EL (cell line): ENCODE data around the gene AQP2.
A peak's percentile ranks its signal among the peaks of the same experiment; 100 is the strongest.

Experiments used
- DNase-seq: peaks from one replicate; pipeline ENCODE4 v3.0.0-alpha.2; 2016

AQP2 gene

DNA sequence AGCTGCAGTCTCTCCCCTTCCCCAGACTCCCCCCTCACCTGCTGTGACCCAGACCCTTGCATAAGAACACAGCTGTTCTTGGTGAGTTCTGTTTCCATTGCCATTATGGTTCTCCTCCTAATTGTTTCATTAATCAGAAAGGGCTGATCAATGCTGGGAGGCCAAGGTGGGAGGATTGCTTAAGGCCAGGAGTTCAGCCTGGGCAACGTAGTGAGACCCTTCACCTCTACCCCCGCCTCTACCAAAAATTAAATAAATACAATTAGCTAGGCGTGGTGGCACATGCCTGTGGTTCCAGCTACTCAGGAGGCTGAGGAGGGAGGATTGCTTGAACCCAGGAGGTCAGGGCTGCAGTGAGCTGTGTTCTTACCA, 29.6 kb upstream of the AQP2 start:
- DNase-seq = no peak

DNA sequence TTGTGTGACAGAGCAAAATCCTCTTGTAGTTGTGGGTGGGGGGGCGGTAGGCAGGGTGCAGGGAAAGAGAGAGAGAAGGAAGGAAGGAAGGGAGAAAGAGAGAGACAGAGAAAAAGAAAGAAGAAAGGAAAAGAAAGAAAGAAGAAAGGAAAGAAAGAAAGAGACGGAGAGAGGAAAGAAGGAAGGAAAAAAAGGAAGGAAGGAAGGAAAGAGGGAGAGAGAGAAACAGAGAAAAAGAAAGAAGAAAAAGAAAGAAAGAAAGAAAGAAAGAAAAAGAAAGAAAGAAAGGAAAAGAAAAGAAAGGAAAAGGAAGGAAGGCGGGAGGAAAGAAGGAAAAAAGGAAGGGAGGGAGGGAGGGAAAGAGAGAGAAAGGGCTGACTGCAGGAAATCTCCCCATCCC, 29.2 kb upstream of the AQP2 start:
- no peak for DNase-seq

DNA sequence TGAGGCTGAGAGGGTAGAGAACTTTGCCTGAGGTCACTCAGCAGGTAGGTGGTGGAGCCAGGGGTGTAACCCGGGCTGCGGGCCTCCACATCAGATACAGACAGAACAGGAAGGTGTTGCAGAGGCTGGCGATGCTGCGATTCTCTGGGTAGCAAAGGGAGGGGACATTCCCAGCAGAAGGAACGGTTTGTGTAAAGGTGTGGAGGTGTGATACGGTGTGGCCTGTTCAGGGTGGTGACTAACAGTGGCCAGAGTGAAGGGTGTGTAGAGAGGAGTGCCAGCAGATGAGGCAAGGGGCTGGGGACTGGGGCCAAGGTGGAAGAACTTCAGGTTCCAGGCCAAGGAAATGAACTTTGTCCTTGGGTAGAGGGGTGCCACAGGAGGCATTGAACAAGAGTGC, 28.6 kb upstream of the AQP2 start:
- no peak for DNase-seq

DNA sequence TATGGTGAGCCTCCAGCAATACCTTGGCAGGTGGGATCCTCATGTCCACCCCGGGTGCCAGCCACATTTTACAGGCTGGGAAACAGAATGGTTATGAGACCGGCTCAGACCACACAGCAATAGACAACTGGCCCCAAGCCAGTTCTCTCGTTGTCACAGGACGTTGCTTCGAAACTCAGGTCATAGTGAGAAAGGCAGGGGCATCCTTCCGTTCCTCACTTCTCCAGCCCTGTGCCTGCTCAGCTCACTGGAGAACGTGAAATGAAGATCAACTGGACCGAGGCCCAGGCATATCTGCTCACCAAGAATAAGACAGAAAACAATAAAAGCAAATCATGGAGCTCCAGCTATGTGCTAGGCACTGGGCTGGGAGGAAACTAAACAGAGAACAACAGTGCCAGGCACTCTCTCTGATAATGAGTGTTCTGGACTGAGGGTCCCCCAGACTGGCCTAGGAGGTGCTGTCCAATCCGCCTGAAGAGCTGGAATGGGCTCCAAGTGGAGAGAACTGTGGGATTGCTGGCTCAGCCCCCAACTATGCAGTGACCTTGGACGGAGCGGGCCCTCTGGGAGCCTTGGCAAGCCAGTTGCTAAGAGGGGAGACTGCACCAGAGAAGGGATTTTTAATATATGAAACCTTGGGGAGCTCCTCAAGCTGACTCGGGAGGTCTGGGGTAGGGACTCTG, 28.0 kb upstream of the AQP2 start:
- no peak for DNase-seq

DNA sequence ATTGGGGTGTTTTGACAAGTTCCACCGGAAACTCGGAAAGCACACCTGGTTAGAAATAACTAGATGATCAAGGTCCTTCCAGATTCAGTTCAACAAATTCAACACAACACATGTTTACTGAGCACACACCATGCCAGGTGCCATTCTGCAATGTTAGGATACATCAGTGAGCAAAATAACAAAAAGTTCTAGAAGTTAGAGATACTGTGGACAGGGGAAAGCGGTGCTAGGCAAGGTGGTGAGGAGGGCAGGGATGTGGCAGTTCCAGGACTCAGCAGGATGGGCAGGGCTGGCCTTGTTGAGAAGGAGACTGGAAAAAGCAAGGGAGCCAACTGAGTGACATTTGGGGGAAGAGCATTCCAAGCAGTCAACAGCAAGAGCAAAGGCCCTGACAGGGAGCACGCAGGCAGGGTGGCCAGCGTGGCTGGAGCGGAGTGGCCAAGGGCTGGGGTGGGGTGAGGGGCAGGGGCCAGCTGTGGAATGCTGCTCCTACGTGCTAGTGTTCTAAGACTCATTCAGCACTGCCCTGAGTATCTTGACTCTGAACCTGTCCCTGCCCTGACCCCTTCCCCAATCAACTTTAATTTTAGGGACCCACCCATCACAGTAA, 27.4 kb upstream of the AQP2 start:
- DNase-seq = no peak

DNA sequence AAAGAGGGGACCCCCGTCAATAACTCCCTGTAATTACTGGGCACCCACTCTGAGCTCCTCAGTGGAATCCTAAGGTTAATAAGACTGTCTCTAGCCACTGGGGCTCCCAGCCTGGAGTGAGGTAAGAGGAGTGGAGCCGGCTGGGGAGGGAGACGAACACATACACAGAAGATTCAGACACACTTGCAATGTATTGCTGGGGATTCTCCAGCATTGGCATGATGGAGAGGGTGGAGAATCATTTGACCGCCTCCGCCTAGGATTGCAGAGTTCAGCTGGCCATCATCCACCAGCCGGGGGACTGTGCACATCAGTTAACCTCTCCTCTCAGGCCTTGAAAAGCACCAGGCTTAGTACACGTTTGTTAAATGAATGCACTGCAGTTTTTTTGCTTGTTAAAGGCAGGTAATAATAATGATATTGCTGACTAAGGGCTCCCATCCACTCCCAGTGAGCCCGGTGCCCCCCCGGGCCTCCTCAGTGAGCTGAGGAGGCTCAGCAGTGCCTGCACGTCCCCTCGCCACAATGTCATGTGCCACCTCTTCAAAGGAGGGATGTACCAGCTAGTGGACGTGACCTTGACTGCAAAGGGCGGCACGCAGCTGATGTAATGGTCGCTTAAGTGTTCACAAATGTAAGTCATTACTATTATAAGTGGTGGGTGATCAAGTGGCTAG, 26.5 kb upstream of the AQP2 start:
- DNase-seq = no peak

DNA sequence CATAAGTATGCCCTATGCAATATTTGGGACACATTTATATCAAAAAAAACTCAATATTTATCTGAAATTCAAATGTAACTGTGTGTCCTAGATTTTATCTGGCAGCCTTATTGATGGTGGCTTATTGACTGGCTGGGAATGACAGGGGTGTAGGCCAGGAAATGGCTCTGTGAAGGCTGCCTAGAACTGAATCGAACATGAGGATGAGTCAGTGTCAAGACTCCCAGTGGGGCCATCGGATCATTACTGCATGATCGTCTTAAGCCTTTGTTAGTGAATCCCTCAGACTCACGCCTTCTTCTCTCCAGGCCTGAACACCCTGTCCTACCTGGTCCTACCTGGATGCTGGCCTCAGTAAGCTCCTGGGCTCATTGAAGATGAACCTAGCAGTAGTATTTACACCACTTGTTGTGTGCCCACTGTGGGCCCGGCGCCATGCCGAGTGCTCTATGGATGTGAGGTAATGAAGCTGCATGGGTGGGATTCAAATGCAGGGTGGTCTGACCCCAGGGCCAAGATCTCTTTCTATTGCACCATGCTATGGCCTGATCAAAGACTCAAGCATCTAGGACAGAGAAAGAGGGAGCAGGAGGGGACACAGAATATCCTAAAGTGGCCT, 25.8 kb upstream of the AQP2 start:
- no peak for DNase-seq

DNA sequence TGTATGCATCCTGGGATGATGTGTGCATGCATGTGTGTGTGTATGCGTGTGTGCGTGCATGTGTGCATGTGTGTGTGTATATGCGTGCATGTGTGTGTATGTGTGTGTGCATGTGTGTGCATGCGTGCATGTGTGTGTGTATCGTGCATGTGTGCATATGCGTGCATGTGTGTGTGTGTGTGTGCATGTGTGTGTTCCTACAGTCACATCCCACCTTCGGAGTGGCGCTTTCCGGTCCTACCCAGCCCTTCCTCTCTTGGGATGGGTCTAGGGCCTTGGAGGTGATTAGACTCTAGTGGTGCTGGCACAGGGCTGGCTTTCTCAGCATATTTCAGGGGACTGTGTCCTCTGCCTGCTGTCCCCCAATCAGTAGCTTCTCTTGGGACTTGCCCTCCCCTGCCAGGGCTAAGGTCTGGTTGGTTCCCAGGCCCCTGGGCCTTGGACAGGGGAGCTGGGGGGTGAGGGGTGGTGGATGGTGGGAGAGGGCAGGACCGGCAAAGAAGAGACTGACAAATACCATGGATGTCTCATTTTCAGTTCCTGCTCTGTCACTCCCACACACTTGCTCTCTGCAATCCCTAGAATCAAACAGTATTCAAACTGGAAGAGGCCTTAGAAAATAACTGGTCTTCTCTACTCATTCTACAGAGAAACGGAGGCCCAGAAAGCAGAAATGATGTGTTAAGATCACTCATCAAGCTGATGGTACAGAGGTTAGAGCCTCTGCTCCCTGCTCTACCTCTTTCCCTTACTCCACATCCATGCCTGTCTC, 24.9 kb upstream of the AQP2 start:
- no peak for DNase-seq

DNA sequence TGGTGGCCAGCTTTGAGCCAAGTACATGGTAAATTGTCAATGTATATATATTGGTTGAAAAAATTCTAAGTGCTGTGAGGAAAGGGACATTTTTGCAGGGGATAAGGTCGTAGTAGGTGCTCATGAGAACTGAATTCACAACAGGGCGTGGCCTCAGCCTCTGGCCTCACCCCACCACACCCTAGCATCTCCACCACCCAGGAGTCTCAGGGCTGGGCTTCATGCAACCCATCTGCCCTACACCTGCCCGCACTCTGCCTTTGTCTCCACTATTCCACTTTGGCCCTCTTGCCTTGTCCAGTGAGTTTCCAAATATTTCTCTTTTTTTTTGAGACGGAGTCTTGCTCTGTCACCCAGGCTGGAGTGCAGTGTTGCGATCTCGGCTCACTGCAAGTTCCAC, 22.1 kb upstream of the AQP2 start:
- DNase-seq = no peak

DNA sequence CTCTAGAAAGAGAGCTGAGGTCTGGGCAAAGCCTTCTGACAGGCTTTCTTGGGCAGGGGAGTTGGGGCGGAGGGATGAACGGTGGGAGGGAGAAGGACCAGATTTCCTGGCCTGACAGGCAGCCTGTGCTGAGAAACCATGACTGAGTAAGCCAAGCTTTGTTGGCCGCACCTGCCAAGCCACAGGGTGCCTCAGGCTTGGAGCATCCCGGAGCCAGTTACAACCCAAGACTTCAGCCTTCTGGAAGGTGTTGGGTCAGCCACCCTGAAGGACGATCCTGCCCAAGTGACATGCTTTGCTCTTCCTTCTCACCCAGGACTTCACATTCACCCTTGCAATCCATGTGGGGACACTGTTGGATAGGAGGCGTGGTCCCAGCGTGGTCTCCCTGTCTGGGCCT, 21.0 kb upstream of the AQP2 start:
- DNase-seq = no peak

DNA sequence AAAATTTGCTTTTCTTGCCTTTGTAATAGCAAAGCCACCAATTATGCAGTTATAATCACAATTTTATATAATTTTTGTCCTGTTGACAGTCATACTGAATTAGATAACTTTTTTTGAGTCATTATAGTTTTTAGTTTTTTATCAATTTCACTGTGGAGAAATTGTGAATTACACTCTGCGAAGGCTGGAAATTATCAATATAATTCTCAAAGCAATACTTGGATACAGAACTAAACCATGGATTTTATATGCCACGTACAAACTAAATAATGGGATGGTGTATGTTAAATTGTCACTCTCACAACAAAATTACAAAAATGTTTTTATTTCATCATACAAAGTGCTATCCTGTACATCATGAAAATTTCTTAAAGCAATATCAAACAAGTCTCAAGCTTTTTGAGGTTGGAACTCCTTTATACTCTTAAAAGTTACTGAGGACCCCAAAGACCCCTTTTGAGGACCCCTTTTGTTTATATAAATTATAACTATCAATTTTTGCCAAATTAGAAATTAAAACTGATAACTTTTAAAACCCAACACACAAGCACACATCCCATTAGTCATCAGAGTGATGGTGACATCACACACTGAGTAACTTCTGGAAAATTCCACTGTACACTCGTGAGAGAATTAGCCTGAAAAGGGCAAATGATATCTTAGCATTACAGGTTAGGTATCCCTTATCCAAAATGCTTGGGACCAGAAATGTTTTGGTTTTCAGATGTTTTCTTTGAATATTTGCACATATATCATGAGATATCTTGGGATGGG, 19.8 kb upstream of the AQP2 start:
- peak; percentile 68 for DNase-seq

DNA sequence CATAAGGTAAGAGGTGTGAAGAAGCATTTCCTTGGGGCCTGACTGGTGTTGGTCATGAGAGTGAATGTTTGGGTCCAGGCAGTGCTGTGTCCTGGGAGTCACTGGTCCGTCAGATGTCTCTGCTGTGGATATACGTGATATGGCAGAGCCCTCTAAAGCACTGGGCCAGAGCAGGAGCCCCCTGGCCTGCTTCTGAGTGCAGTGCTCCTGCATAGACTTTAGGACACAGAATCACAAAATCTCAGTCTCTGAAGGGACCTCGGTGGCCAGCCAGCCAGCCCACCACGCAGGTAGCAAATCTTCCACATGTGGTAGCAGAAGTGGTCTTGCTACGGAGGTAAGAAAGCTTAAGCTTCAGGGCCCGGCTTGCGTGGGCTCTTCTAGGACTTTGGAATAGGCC, 18.5 kb upstream of the AQP2 start:
- DNase-seq = no peak

DNA sequence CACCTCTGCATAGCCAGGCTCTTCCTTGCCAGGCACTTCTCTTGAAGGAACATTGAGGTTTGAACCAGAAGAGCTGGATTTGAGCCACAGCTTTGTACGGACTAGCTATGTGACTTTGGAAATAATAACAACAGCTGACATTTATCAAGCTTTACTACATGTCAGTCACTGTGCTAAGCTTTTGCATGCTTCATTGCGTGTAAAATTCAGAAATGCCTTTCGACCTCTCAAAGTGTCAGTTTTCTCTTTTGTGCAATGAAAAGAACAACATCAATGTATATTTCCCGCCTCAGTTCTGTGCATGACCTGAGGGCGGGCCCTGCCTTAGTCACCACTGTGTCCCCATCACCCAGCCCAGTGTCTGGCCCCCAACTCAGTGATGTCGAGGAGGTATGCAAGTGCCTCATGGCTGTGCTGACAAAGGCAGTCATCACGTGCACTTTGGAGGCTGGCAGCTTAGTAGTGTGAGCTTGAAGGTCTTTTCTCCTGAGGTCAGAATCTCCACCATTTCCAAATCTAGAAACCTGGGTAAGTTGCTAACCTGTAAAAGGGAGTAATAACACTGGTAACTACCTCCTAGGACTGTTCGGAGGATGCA, 17.9 kb upstream of the AQP2 start:
- DNase-seq = no peak

DNA sequence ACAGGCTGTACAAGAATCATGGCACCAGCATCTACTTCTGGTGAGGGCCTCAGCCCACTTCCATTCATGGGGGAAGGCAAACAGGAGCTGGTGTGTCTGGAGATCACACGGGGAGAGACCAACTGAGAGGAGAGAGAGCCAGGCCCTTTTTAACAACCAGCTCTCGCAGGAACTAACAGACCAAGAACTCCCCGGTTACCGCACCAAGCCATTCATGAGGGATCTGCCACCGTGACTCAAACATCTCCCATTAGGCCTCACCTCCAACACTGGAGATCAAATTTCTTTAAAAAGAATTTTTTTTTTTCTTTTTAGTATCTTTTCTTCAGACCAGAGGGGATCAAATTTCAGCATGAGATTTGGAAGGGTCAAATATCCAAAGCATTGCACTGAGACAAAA, 16.7 kb upstream of the AQP2 start:
- DNase-seq = no peak

DNA sequence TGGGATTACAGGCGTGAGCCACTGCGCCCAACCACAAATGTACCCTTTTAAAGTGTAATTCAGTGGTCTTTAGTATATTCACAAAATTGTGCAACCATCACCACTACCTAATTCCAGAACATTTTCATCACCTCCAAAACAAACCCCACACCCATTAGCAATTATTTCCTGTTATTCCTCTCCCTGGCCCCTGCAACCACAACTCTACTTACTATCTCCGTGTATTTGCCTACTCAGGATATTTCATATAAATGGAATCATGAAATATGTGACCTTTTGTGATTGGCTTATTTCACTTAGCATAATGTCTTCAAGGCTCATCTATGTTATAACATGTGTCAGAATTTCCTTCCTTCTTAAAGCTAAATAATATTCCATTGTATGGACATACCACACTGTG, 16.0 kb upstream of the AQP2 start:
- DNase-seq = no peak

DNA sequence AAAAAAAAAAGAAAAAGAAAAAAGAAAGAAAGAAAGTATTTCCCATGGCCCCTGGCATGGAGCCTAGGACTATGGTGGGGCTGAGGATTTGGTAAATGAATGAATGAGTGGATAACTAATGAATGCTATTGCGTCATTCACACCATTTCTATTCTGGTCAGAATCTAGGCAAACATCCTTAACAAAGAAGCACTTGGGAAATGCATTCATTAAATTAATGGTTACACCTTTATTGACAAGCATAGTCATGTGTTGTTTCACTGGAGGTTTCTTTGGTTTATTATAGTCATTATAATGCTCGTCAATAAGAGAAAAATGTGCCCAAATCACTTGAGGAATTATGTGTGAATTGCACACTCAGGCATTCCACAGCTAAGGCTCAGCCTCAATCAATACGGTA, 13.6 kb upstream of the AQP2 start:
- no peak for DNase-seq

DNA sequence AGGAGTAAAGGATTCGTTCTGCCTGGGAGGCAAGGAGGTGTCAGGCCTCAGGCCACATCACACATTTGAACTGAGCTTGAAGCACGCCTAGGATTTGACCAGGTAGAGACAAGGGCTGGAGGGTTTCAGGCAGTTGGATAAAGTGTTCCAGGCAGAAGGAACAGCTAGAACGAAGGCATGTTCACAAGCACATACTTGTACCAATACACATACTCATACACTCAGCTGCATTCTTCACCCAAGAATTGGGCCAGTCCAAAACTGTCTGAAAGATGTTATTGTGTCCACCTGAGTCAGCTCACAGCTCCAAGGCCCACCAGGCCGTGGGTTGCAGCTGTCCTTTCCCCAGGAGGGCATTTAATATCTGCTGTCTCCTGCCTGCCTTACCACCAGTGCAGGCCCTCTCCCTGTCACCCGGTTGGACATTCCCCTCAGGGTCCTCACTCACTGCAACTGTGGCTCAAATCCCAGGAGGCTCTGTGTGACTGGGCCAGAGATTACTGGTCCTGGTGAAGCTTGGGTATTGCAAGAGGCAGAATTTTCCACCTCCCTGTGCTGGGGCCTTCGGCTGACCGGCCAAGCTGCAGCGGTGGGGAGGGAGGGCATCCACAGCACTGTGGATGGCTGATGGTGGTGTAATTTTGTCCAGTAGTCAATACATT, 12.8 kb upstream of the AQP2 start:
- no peak for DNase-seq

DNA sequence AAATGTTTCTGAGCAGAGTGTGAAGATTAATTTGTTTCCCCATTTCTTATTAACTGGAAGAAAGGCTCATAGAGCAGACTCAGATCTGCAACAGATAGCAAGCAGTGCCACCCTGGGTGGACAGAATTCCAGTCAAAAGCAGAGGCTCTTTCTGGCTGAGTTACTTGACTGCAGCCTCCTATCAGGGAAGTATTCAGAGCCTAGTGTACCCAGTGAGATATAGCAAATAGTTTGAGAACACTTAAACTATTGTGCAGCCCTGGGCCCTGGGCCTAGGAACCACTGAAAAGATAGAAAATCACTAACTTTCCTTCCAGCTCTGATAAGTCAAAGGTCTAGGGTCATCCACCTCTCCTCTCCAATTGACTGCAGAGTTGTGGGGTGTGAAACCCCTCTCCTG, 11.2 kb upstream of the AQP2 start:
- no peak for DNase-seq

DNA sequence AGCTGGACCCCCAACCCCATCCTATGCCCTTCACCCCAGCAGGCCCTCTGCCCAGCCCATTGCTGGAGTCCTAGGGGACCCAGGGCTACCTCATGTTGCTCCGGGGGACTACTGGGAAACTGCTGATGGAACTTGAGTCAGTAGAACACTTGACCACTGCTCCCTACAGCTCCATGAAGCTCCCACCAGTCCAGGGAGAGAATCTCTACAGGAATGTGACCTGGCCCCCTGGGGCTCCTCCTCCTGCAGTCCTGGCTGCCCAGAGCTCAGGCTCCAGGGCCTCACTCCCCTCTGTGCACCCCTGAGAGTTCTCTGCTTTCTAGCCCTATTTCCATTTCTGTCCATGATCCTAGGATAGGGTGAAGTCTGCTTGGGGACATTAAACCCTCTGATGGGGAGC, 10.8 kb upstream of the AQP2 start:
- DNase-seq = no peak

DNA sequence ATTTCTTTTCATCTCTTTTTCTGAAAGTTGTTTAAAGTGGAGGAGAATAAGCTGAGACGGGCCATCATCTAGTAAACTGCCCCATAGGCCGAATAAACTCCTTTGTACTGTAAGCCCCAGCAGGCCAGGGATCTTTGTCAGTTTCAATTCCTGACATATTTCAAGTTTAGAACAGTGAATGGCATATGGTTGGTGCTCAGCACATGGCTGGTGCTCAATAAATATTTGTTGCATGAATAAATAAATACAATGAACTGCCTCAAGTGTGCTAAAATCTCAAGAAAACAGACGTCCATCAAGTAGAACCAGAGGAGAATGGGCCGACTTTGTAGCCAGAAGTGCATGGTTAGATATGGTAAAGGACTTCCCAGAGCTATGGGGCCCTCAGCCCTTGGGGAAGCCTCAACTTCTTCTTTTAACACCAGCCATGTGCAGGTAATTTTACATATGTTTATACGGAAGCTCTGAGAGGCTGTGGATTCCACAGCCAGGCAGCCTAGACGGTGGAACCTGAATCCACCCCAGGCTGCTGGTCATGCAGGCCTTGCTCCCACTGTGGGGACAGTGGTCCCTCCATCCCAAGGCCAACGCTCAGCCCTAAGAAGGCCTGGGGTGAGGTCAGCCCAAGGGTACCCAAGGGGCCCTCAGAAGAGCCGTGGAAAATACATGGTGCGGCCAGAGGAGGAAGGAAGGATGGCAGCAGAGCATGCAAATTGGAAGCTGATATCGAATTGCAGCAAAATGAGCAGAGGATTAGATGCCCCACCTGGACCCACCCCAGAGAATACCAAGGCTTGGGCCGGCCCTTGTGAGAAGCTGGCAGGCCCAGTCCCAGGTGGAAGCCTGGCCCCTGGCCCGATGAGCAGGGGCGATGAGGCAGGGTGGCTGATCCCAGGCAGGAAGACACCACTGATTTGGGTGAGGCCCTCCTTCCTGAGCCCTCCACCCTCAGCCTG, 8.7 kb upstream of the AQP2 start:
- no peak for DNase-seq

DNA sequence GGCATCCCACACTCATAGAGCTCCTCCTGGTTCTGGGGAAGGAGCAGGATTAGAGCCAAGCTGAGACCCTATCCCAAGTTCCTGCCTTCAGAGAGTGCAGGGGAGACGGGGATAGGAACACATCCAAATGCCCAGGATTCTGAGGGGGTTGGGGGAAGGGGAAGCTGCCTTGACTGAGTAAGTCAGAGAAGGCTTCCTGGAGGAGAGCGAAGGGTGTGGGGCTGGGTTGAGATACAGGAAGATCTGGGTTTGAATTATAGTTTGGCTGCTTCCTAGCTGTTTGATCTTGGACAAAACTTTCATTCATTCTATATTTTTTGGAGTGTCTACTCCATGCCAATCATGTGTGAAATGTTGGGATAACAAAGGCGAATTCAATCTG, 8.0 kb upstream of the AQP2 start:
- no peak for DNase-seq
